Trophoblast cell (in vitro differentiated cells and primary cell): ENCODE measurements around the gene MYL6.
A peak's percentile ranks its signal among the peaks of the same experiment; 100 is the strongest.

ENCODE experiments used
- DNase-seq, 2 donors: peaks; one replicate each; pipeline ENCODE4 v3.0.0-alpha.2; 2016
- H2AFZ ChIP-seq: 2 replicates; pipeline ENCODE4 v1.6.1; 2013; ENCODE audit warnings: low read length, moderate library complexity, mild to moderate bottlenecking; ENCODE audit not compliant: insufficient read depth, poor library complexity
- H2AK5ac ChIP-seq: 2 replicates; pipeline ENCODE4 v1.6.1; 2013; ENCODE audit warnings: mild to moderate bottlenecking, low read length
- H2BK120ac ChIP-seq: 2 replicates; pipeline ENCODE4 v1.6.1; 2013; ENCODE audit warnings: low read length, mild to moderate bottlenecking, moderate library complexity; ENCODE audit not compliant: insufficient read depth, poor library complexity
- H2BK12ac ChIP-seq: 2 replicates; pipeline ENCODE4 v1.6.1; 2013; ENCODE audit warnings: mild to moderate bottlenecking, low read length, moderate library complexity
- H2BK5ac ChIP-seq: 2 replicates; pipeline ENCODE4 v1.6.1; 2013; ENCODE audit warnings: low read length, low read depth, moderate library complexity, mild to moderate bottlenecking; ENCODE audit not compliant: poor library complexity
- H3K14ac ChIP-seq: 2 replicates; pipeline ENCODE4 v1.6.1; 2013; ENCODE audit warnings: mild to moderate bottlenecking, low read length
- H3K18ac ChIP-seq: 2 replicates; pipeline ENCODE4 v1.6.1; 2013; ENCODE audit warnings: mild to moderate bottlenecking, low read length
- H3K23ac ChIP-seq: 2 replicates; pipeline ENCODE4 v1.6.1; 2013; ENCODE audit warnings: low read length
- H3K27ac ChIP-seq: 2 replicates; pipeline ENCODE4 v1.5.1; 2013; ENCODE audit warnings: low read depth, mild to moderate bottlenecking, inconsistent platforms, low read length, moderate library complexity
- H3K27me3 ChIP-seq: 2 replicates; pipeline ENCODE4 v1.6.1; 2013; ENCODE audit warnings: inconsistent platforms, mild to moderate bottlenecking, low read length, moderate library complexity; ENCODE audit not compliant: insufficient read depth
- H3K36me3 ChIP-seq, 2 experiments: 1 replicate in 1 of 2; 2 replicates in 1 of 2; pipeline ENCODE4 v1.6.1; 2013; ENCODE audit warnings: low read length in 2 of 2, mild to moderate bottlenecking in 2 of 2, moderate library complexity in 1 of 2; ENCODE audit not compliant: insufficient read depth in 2 of 2, control insufficient read depth in 1 of 2
- H3K4ac ChIP-seq: 2 replicates; pipeline ENCODE4 v1.6.1; 2013; ENCODE audit warnings: low read depth, mild to moderate bottlenecking, low read length, moderate library complexity
- H3K4me1 ChIP-seq, 2 experiments: 1 replicate in 1 of 2; 2 replicates in 1 of 2; pipeline ENCODE4 v1.6.1; 2013; ENCODE audit warnings: low read length in 2 of 2, mild to moderate bottlenecking in 2 of 2, moderate library complexity in 1 of 2; ENCODE audit not compliant: insufficient read depth in 2 of 2, control insufficient read depth in 1 of 2
- H3K4me2 ChIP-seq: 2 replicates; pipeline ENCODE4 v1.6.1; 2013; ENCODE audit warnings: inconsistent platforms, mild to moderate bottlenecking, low read length, moderate library complexity
- H3K4me3 ChIP-seq: 2 replicates; pipeline ENCODE4 v1.5.1; 2013; ENCODE audit warnings: mild to moderate bottlenecking, low read depth, low read length, inconsistent platforms
- H3K79me1 ChIP-seq: one replicate; pipeline ENCODE4 v1.6.1; 2013; ENCODE audit warnings: low read length
- H3K79me2 ChIP-seq: 2 replicates; pipeline ENCODE4 v1.6.1; 2013; ENCODE audit warnings: low read length, mild to moderate bottlenecking; ENCODE audit not compliant: control insufficient read depth, insufficient read depth, poor library complexity
- H3K9ac ChIP-seq: 2 replicates; pipeline ENCODE4 v1.6.1; 2013; ENCODE audit warnings: mild to moderate bottlenecking, low read length
- H3K9me3 ChIP-seq: 2 replicates; pipeline ENCODE4 v1.6.1; 2013; ENCODE audit warnings: low read depth, mild to moderate bottlenecking, control low read depth, inconsistent platforms, low read length; ENCODE audit not compliant: insufficient read depth
- H4K12ac ChIP-seq: 2 replicates; pipeline ENCODE4 v1.6.1; 2013; ENCODE audit warnings: low read depth, mild to moderate bottlenecking, low read length, moderate library complexity
- H4K8ac ChIP-seq: 2 replicates; pipeline ENCODE4 v1.6.1; 2013; ENCODE audit warnings: low read depth, mild to moderate bottlenecking, low read length, moderate library complexity
- H4K91ac ChIP-seq: one replicate; pipeline ENCODE4 v1.6.1; 2013; ENCODE audit warnings: low read depth, mild to moderate bottlenecking, low read length, moderate library complexity
- WGBS: extraction: QIAGEN DNeasy Blood & Tissue Kit; methylation state at CpG from one replicate; pipeline ENCODE4 v1.1.7; 2013; ENCODE audit warnings: missing lambda C conversion rate; ENCODE audit not compliant: insufficient read length, insufficient coverage; ENCODE audit errors: extremely low coverage; 5-methylcytosine and 5-hydroxymethylcytosine counted together

MYL6 gene

DNA sequence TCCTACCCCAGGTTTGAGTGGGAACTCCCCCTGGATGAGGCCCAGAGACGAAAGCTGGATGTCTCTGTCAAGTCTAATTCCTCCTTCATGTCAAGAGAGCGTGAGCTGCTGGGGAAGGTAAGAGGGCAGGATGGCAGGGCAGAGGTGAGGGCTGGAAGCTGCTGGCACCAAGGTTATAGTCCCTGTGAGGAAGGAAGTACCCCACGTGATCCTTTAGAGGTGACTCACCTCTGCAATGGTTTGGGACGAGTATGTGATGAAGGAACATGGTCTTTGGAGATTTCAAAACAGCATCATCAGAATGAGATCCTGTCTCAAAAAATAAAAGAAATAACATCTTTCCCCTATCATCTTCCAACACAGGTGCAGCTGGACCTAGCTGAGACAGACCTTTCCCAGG, 14.9 kb upstream of the MYL6 start:
- Histone ChIP-seq H2AK5ac (no peak overlapping the region), H3K27ac (no peak overlapping the region)

GRCh38 chr12:56143870-56144269, 14.3 kb upstream of the MYL6 start:
- no peak overlapping the region for H2BK12ac ChIP-seq
- no peak overlapping the region for H3K9ac ChIP-seq
- WGBS, result no CpG with 5 or more reads among the region's 8 CpGs

More for the DNA sequence above, 14.9 kb upstream of the MYL6 start:
- no peak overlapping the region for H3K14ac ChIP-seq
- no peaks in the 10 kb centered on the region for H3K79me1 ChIP-seq
- no peak overlapping the region for H4K91ac ChIP-seq
- H3K79me2 ChIP-seq, result no peaks in the 10 kb centered on the region
- H3K23ac ChIP-seq, result no peak overlapping the region
- no peaks in the 10 kb centered on the region for H3K9me3 ChIP-seq
- H2BK12ac ChIP-seq, result no peak overlapping the region
- H4K8ac ChIP-seq, result no peak overlapping the region
- no peak overlapping the region for H3K4ac ChIP-seq
- H3K9ac ChIP-seq, result no peak overlapping the region
- H3K27me3 ChIP-seq, result no peaks in the 10 kb centered on the region
- no peak overlapping the region for H2BK5ac ChIP-seq
- H4K12ac ChIP-seq, result no peak overlapping the region
- H3K4me3 ChIP-seq, result no peak overlapping the region
- H2AFZ ChIP-seq, result no peak overlapping the region
- H3K4me2 ChIP-seq, result no peak overlapping the region
- no peak overlapping the region for H3K18ac ChIP-seq
- no peak overlapping the region for H2BK120ac ChIP-seq
- no CpG with 5 or more reads among the region's 4 CpGs for WGBS
- DNase-seq, result no peak
- H3K4me1 ChIP-seq, result no peaks in the 10 kb centered on the region
- H3K36me3 ChIP-seq, result peaks cover 36 to 46% of the 10 kb centered on the region in 2 experiments

DNA sequence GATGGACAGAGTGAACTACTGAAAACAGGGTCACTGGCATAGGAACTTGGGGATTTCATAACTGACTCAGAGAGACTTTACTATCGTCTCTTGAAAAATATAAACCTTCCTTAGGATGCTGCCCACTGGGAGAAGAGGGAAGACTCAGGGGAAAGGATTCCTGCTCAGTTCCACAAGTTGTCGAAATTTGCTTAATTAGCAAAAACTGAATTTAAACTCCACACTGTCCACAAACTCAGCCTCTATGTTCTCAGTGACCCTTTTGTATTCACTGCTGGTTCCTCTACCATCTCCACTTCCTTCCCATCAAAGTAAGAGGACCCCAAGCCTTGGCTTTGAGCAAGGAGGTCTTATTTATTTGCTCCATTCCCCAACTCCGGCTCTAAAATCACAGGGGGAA, 12.9 kb upstream of the MYL6 start:
- Histone ChIP-seq H2AK5ac (no peak overlapping the region), H4K91ac (no peak overlapping the region), H3K4me3 (no peak overlapping the region), H2AFZ (no peak overlapping the region), H2BK12ac (no peak overlapping the region), H3K14ac (no peak overlapping the region), H4K8ac (no peak overlapping the region), H3K27me3 (no peaks in the 10 kb centered on the region), H3K4me1 (no peaks in the 10 kb centered on the region), H3K4ac (no peak overlapping the region), H3K23ac (no peak overlapping the region), H3K79me2 (no peaks in the 10 kb centered on the region), H2BK5ac (no peak overlapping the region), H3K27ac (no peak overlapping the region), H3K9me3 (no peaks in the 10 kb centered on the region), H3K18ac (no peak overlapping the region), H4K12ac (no peak overlapping the region), H2BK120ac (no peak overlapping the region), H3K4me2 (no peak overlapping the region), H3K79me1 (no peaks in the 10 kb centered on the region), H3K9ac (no peak overlapping the region), H3K36me3 (peaks cover 23 to 34% of the 10 kb centered on the region in 2 experiments)
- no CpG with 5 or more reads among the region's 3 CpGs for WGBS
- DNase-seq, result no peak

More at GRCh38 chr12:56143870-56144269, 14.3 kb upstream of the MYL6 start:
- H3K4me1 ChIP-seq, result no peaks in the 10 kb centered on the region
- H3K4me2 ChIP-seq, result no peak overlapping the region
- H3K18ac ChIP-seq, result no peak overlapping the region
- peaks cover 33 to 40% of the 10 kb centered on the region in 2 experiments for H3K36me3 ChIP-seq
- H3K79me1 ChIP-seq, result no peaks in the 10 kb centered on the region
- no peak overlapping the region for H2AK5ac ChIP-seq
- H2BK5ac ChIP-seq, result no peak overlapping the region
- no peaks in the 10 kb centered on the region for H3K79me2 ChIP-seq
- no peak overlapping the region for H3K27ac ChIP-seq
- H4K8ac ChIP-seq, result no peak overlapping the region
- no peak overlapping the region for H3K23ac ChIP-seq
- no peak overlapping the region for H4K91ac ChIP-seq
- no peaks in the 10 kb centered on the region for H3K9me3 ChIP-seq
- H3K27me3 ChIP-seq, result no peaks in the 10 kb centered on the region
- H2AFZ ChIP-seq, result no peak overlapping the region
- H3K14ac ChIP-seq, result no peak overlapping the region
- H3K4ac ChIP-seq, result no peak overlapping the region
- DNase-seq, result no peak
- H4K12ac ChIP-seq, result no peak overlapping the region
- H2BK120ac ChIP-seq, result no peak overlapping the region
- H3K4me3 ChIP-seq, result no peak overlapping the region

GRCh38 chr12:56146492-56147460, 11.4 kb upstream of the MYL6 start:
- Histone ChIP-seq H4K8ac (no peak overlapping the region), H3K4me3 (no peak overlapping the region), H3K36me3 (peaks cover 23 to 28% of the 10 kb centered on the region in 2 experiments), H3K79me1 (peaks cover under 1% of the 10 kb centered on the region), H3K27me3 (no peaks in the 10 kb centered on the region), H3K18ac (no peak overlapping the region), H3K79me2 (no peaks in the 10 kb centered on the region), H3K9me3 (no peaks in the 10 kb centered on the region), H4K12ac (no peak overlapping the region), H2BK120ac (no peak overlapping the region), H3K9ac (no peak overlapping the region), H3K4me1 (peaks cover 4 to 5% of the 10 kb centered on the region in 2 experiments), H3K4me2 (no peak overlapping the region), H2AFZ (no peak overlapping the region), H3K4ac (no peak overlapping the region), H3K27ac (no peak overlapping the region), H4K91ac (no peak overlapping the region), H2BK12ac (no peak overlapping the region), H2BK5ac (no peak overlapping the region), H2AK5ac (no peak overlapping the region), H3K14ac (no peak overlapping the region), H3K23ac (no peak overlapping the region)
- DNase-seq, result peak; percentile 59 to 78
- no CpG with 5 or more reads among the region's 13 CpGs for WGBS
